ENCODE measurements around the gene LSR. TPM values are rescaled to one million over a fixed set of nuclear protein-coding genes. Genes with fewer than 3 reads are reported as not detected.

LSR gene
- total and polyA plus RNA-seq, 2 experiments from 2014 or later = 116 to 212 TPM

DNA sequence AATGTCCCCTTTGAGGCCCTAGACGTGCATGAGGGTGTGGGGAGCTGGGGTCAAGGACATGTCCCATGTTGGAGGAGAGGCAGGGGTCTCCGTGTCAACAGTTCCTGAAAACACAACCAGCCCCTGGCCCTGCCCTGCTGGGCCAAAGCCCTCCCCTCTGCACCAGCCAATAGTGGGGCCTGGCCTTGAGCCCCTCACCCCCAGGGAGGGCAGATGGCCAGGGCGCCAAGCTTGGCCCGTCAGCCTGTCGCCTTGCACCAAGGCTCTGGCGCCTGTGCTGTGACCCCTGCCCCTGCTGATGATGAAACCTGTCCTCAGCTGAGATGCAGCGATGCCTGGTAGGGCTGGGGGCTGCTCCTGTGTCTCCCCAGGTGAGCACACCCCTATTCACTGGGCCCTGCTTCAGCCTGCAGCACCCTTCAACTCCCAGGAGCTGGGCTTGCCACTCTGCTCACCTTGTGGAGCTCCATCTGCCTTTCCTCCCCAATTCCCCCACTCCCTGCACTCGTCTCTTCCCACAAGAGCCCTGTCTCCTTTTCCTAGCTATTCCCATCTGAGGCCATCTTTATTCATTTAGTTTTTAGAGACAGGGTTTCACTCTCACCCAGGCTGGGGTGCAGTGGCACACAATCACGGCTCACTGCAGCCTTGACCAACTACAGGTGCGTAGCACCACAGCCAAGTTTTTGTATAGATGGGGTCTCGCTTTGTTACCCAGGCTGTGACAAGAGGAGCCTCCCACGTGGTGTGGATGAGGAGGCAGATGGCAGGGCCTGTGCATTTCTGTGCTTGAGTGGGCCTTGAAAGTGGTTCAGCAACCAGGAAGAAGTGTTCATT, 31.4 kb downstream of the LSR start (continued):
- TF ChIP-seq, protein P1, sequence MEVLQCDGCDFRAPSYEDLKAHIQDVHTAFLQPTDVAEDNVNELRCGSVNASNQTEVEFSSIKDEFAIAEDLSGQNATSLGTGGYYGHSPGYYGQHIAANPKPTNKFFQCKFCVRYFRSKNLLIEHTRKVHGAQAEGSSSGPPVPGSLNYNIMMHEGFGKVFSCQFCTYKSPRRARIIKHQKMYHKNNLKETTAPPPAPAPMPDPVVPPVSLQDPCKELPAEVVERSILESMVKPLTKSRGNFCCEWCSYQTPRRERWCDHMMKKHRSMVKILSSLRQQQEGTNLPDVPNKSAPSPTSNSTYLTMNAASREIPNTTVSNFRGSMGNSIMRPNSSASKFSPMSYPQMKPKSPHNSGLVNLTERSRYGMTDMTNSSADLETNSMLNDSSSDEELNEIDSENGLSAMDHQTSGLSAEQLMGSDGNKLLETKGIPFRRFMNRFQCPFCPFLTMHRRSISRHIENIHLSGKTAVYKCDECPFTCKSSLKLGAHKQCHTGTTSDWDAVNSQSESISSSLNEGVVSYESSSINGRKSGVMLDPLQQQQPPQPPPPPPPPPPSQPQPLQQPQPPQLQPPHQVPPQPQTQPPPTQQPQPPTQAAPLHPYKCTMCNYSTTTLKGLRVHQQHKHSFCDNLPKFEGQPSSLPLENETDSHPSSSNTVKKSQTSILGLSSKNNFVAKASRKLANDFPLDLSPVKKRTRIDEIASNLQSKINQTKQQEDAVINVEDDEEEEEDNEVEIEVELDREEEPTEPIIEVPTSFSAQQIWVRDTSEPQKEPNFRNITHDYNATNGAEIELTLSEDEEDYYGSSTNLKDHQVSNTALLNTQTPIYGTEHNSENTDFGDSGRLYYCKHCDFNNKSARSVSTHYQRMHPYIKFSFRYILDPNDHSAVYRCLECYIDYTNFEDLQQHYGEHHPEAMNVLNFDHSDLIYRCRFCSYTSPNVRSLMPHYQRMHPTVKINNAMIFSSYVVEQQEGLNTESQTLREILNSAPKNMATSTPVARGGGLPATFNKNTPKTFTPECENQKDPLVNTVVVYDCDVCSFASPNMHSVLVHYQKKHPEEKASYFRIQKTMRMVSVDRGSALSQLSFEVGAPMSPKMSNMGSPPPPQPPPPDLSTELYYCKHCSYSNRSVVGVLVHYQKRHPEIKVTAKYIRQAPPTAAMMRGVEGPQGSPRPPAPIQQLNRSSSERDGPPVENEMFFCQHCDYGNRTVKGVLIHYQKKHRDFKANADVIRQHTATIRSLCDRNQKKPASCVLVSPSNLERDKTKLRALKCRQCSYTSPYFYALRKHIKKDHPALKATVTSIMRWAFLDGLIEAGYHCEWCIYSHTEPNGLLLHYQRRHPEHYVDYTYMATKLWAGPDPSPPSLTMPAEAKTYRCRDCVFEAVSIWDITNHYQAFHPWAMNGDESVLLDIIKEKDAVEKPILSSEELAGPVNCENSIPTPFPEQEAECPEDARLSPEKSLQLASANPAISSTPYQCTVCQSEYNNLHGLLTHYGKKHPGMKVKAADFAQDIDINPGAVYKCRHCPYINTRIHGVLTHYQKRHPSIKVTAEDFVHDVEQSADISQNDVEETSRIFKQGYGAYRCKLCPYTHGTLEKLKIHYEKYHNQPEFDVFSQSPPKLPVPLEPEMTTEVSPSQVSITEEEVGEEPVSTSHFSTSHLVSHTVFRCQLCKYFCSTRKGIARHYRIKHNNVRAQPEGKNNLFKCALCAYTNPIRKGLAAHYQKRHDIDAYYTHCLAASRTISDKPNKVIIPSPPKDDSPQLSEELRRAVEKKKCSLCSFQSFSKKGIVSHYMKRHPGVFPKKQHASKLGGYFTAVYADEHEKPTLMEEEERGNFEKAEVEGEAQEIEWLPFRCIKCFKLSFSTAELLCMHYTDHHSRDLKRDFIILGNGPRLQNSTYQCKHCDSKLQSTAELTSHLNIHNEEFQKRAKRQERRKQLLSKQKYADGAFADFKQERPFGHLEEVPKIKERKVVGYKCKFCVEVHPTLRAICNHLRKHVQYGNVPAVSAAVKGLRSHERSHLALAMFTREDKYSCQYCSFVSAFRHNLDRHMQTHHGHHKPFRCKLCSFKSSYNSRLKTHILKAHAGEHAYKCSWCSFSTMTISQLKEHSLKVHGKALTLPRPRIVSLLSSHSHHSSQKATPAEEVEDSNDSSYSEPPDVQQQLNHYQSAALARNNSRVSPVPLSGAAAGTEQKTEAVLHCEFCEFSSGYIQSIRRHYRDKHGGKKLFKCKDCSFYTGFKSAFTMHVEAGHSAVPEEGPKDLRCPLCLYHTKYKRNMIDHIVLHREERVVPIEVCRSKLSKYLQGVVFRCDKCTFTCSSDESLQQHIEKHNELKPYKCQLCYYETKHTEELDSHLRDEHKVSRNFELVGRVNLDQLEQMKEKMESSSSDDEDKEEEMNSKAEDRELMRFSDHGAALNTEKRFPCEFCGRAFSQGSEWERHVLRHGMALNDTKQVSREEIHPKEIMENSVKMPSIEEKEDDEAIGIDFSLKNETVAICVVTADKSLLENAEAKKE (CRISPR knock-in tag; IDR thresholded peaks at IDR 0.05) = no peak
- no peak; the same call in 1 of the 2 replicates for TF ChIP-seq POLR2AphosphoS5 (IDR thresholded peaks at IDR 0.05; ENCODE audit: low read depth)
- TF ChIP-seq CREB1 (CRISPR knock-in tag; IDR thresholded peaks at IDR 0.05; ENCODE audit: low read depth) = no peak
- no peak for TF ChIP-seq ZNF331 (CRISPR knock-in tag; IDR thresholded peaks at IDR 0.05; ENCODE audit: low read depth)
- TF ChIP-seq REST (IDR thresholded peaks at IDR 0.05; ENCODE audit: unreplicated experiment) = no peak
- no peak for TF ChIP-seq STAT1 (IDR thresholded peaks at IDR 0.05; ENCODE audit: unreplicated experiment)
- no peak for TF ChIP-seq JUNB (IDR thresholded peaks at IDR 0.05; ENCODE audit: unreplicated experiment)
- TF ChIP-seq, protein P2, sequence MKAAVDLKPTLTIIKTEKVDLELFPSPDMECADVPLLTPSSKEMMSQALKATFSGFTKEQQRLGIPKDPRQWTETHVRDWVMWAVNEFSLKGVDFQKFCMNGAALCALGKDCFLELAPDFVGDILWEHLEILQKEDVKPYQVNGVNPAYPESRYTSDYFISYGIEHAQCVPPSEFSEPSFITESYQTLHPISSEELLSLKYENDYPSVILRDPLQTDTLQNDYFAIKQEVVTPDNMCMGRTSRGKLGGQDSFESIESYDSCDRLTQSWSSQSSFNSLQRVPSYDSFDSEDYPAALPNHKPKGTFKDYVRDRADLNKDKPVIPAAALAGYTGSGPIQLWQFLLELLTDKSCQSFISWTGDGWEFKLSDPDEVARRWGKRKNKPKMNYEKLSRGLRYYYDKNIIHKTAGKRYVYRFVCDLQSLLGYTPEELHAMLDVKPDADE (IDR thresholded peaks at IDR 0.05) = no peak
- no peak for TF ChIP-seq EZH2phosphoT487 (IDR thresholded peaks at IDR 0.05; ENCODE audit: unreplicated experiment)
- no peak for TF ChIP-seq EZH2 (IDR thresholded peaks at IDR 0.05; ENCODE audit: low read depth, unreplicated experiment)
